Epithelial cell of prostate (primary cell): Measurements from ENCODE around the gene SMYD3.
"Not testable (repeated sequence)": the region's sequence is repeated elsewhere in the genome, so short reads cannot be mapped to it uniquely, and the experiment has no call there.

Source experiments
- DNase-seq: peaks from one replicate; pipeline ENCODE4 v3.0.0-alpha.2; 2011; ENCODE audit warnings: low read depth, low spot score
- H3K27ac ChIP-seq: fragments of 450-650 bp; 2 replicates; pipeline ENCODE4 v1.5.1; 2017; ENCODE audit warnings: mild to moderate bottlenecking

SMYD3 gene

DNA sequence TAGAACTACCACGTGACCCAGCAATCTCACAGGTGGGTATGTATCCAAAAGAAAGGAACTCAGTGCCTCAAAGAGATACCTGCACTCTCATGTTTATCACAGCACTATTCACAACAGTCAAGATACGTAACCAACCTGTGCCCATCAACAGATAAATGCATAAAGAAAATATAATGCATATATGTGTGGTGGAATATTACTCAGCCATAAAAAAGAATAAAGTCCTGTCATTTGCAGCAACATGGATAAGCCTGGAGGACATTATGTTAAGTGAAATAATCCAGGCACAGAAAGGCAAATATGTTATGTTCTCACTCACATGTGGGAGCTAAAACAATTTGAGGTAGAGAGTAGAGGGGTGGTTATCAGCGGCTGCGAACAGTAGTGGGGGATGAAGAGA is 413.8 kb downstream of the SMYD3 start:
- no peak for DNase-seq
- no peak overlapping the region for H3K27ac ChIP-seq

GRCh38 chr1:246092136-246092535 is 414.9 kb downstream of the SMYD3 start:
- no peak for DNase-seq
- no peak overlapping the region for H3K27ac ChIP-seq

- no peak for DNase-seq
- H3K27ac ChIP-seq, result no peak overlapping the region
These were observed 415.6 kb downstream of the SMYD3 start for GRCh38 chr1:246091477-246091876.

GRCh38 chr1:246086191-246086590 is 420.9 kb downstream of the SMYD3 start:
- H3K27ac ChIP-seq, result no peak overlapping the region
- DNase-seq, result no peak

DNA sequence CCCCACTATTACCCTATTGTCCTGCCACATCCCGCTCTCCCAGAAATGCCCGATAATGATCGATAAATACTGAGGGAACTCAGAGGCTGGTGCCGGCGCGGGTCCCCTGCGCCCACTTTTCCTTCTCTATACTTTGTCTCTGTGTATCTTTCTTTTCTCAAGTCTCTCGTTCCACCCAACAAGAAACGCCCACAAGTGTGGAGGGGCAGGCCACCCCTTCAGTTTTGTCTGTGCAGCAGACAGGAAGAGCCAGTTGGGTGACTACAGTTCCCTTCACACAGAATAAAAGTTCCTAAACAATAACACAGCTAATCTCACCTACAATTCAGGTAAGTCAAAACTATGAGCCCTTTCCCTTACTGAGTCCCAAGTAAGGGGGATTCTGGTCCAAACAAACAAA is 423.7 kb downstream of the SMYD3 start:
- H3K27ac ChIP-seq, result no peak overlapping the region
- no peak for DNase-seq

- DNase-seq, result no peak
- no peak overlapping the region for H3K27ac ChIP-seq
These were observed 425.0 kb downstream of the SMYD3 start for GRCh38 chr1:246081856-246082668.

- DNase-seq, result no peak
- H3K27ac ChIP-seq, result no peak overlapping the region
These were observed 425.9 kb downstream of the SMYD3 start for GRCh38 chr1:246081138-246081702.

GRCh38 chr1:246080031-246080430 is 427.0 kb downstream of the SMYD3 start:
- DNase-seq, result no peak
- H3K27ac ChIP-seq, result no peak overlapping the region

DNA sequence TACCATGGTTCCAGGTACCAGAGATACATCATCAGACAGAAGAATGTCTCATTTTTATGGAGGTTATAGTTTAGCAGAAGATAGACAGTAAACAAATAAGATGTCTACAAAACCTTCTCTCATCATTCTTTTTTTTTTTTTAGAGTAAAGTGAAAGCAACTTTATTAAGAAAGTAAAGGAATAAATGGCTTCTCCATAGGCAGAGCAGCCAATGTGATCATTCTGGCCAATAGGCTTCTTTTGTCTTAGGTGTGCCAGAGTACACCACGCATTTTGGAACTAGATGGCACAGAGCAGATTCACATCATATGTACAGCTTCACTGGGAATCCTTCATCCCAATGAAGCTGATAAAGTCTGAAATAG is 428.2 kb downstream of the SMYD3 start:
- H3K27ac ChIP-seq, result no peak overlapping the region
- no peak for DNase-seq

DNA sequence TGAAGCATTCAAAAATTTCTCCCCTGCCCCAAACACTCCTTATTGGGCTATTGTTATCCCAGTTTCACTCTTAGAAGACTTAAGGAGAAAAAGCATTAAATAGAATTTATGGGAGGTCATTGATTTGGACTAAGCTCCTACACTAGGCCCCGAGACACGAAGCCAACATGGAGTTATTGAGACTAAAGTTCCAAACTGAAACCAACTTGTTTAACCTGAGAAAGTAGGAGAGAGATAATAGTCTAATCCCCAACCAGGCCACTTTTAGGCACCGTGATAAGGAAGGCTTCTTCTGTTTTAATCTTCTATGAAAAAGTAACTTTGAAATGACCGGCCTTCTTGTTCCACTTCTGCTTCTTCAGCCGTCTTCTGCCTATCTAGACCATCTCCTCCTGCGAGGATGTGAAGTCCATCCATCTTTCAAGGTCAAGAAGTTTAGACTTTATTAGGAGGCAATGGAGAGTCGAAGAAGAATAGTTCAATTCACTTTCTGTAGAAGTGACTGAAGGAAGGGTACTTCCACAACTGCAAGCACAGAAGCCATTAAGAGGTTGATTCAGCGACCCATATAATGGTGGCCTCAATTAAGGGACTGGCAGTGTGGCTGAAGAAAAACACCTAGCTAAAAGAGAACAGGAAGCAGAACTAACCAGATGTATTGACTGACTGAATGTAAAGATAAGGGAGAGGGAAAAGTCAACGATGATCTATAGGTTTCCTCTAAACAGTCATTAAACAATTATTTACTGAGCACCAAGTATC is 428.8 kb downstream of the SMYD3 start:
- no peak for DNase-seq
- no peak overlapping the region for H3K27ac ChIP-seq

GRCh38 chr1:246077476-246077875 is 429.6 kb downstream of the SMYD3 start:
- H3K27ac ChIP-seq, result no peak overlapping the region
- DNase-seq, result no peak

DNA sequence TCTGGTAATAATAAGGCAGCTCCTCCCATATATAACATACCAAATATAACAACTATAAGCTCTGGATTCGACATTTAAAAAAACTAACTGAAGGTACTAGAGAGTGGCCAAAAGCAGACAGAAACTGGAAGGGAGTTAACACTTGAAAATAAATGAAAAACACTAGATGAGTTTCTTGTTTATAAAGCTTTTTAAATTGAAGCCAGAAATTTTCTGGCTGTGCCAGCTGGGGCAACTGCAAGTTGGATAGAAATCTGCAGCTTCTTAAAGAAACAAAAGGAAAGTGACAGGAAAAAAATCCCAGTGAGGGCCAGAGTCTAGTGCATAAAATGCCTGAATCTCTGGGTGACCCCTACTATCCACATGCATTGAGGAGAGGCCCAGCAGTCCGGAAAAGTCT is 432.7 kb downstream of the SMYD3 start:
- no peak overlapping the region for H3K27ac ChIP-seq

DNA sequence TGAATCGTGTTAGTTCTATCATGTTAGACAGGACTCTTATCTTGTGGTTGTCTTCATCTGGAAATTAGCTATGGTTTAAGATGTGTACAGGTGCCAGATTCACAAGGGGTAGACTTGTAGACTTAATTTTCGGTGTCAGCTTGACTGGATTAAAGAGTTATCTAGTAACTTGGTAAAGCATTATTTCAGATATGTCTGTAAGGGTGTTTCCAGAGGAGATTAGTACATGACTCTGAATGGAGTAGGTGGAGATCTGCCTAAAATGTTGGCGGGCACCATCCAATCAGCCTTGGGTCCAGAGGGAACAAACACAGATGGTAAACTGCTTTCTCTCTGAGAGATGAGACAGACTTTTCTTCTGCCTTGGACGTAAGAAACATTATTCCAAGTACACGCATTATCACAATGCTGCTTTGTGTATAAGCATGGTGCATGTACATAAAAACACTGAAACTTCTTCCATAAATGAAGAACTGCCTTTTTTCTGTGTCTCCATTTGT is 434.6 kb downstream of the SMYD3 start:
- no peak overlapping the region for H3K27ac ChIP-seq
- no peak for DNase-seq

More for the DNA sequence above, 432.7 kb downstream of the SMYD3 start:
- DNase-seq, result no peak

GRCh38 chr1:246071981-246072380 is 435.1 kb downstream of the SMYD3 start:
- H3K27ac ChIP-seq, DNase-seq: not testable (repeated sequence)

GRCh38 chr1:246071561-246071960 is 435.5 kb downstream of the SMYD3 start:
- DNase-seq, H3K27ac ChIP-seq: not testable (repeated sequence)

DNA sequence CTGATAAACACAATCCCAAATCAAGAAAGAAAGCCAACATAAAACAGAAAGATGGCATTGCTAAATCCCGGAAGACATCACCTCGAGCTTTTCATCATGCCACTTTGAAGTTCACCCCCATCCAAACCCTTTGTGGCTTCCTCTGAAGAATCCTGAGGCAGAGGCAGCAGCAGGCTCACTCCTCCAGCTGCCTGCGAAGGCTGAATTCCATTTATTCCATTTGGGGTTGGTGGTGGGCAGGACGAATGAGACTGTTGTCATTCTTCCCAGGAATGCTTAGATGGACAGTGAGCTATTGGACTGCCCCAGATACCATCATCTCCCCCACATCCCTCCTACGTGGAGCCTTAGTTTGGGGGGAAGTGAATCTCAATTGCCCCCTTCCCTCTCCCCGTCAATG is 437.5 kb downstream of the SMYD3 start:
- no peak overlapping the region for H3K27ac ChIP-seq
- no peak for DNase-seq

DNA sequence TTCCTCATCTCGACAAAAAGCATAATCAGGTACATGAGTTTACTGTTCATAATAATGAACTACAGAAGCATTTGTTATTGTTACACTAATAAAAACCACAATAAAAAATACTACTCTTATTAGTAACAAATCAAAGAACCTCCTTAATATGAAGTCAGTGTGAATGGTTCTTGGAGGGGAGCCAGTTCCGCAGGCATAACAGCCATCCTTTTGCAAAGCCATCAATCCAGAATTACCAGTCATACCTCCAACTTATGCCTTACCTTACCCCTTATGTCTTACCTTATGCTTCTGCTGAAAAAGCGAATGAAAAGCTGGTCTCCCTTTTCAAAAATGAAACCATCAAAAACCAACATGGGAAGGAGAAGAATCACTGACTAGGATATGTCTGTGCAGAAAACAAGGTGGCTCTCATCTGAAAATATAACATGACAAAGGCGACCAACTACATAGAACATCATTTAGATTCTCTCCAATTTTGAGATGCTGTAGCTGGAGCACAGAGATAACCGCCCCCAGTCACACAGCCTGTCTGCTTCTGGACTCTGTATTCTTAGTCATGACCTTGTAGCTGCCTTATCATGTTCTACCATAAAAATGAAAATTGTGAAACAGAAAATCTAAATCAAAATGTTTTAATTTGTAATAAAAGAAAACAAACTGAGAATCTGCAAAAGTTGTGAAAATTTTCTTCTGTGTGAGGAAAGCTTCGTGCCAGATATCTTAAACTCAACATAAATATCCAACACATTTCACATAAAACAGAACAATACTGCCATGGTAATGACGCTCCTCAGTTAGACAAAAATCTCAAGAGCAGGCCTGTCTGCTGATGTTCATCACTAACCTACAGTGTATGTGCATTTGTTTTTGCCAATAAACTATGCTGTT is 438.2 kb downstream of the SMYD3 start:
- DNase-seq, result peak; percentile 12
- H3K27ac ChIP-seq, result no peak overlapping the region

DNA sequence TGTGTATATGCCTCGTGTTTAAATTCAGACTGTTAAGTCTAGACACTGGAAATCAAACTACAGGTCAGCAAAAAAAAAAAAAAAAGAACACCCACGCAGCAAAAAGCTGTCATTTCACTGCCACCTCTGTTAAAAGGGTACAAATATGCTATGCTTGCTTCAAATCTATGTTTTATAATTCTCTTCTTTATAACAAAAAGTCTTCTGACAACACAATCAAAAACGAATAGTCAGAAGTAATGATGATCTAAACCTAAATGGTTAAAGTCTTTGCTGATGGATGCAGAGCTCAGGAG is 438.9 kb downstream of the SMYD3 start:
- no peak overlapping the region for H3K27ac ChIP-seq
- no peak for DNase-seq

GRCh38 chr1:246067432-246068216 is 439.5 kb downstream of the SMYD3 start:
- H3K27ac ChIP-seq, result no peak overlapping the region
- no peak for DNase-seq

DNA sequence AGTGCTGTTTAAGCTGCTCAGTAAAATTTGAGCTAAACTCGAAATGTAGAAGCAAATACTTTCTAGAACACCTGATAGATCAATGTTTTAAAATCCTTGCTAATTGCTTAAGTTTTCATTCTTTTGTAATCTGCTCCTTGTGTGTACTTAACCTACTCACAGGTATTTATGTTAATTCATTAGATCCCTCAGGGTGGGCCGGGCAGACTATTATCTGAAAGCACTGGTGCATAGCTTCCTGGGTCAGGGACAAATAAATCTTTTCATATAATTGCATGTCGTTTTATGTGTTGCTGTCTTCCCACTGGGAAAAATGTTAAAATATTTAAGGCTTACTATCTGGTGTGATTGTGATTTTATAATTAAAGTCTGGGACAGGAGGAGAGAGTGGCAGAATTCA is 440.5 kb downstream of the SMYD3 start:
- no peak for DNase-seq
- no peak overlapping the region for H3K27ac ChIP-seq
